CD4-positive, alpha-beta T cell (primary cell): ENCODE measurements around the gene GALNT10. TPM values are rescaled to one million over a fixed set of nuclear protein-coding genes. Genes with fewer than 3 reads are reported as not detected.

Experiments used
- ATAC-seq: fragments of 200-7000 bp; cut with Tn5 transposase; one replicate; pipeline ENCODE4 v1.10.0; 2022; ENCODE audit warnings: mild to moderate bottlenecking; ENCODE audit not compliant: poor library complexity
- CTCF ChIA-PET: fragments of 350-600 bp; sonication (Branson Sonifier 250); formaldehyde crosslinking; loops from one replicate; lab custom pipeline; 2021; ENCODE audit warnings: antibody characterized with exemption, inconsistent platforms; lab: Charles Lee
- POLR2A ChIA-PET: fragments of 350-600 bp; sonication (Branson Sonifier 250); formaldehyde crosslinking; loops from one replicate; lab custom pipeline; 2021; ENCODE audit warnings: antibody characterized with exemption, inconsistent platforms; lab: Charles Lee
- DNase-seq, 14 experiments: peaks; one replicate each; pipeline ENCODE4 v3.0.0-alpha.2; 2013 to 2020; ENCODE audit warnings: mixed read lengths in 2 of 14
- H3K27ac ChIP-seq, 2 donors: one replicate each; pipeline versions ENCODE4 v1.5.1 to v1.7.0; 2013; ENCODE audit warnings: low read length in 2 of 2, low read depth in 1 of 2, mild to moderate bottlenecking in 1 of 2
- H3K27me3 ChIP-seq, 2 experiments: 1 replicate in 1 of 2; 2 replicates in 1 of 2; pipeline versions ENCODE4 v1.6.1 to v1.7.0; 2013; ENCODE audit warnings: low read length in 2 of 2, control low read depth in 1 of 2, mild to moderate bottlenecking in 1 of 2, moderate library complexity in 1 of 2; ENCODE audit not compliant: insufficient read depth in 2 of 2, control insufficient read depth in 1 of 2
- H3K36me3 ChIP-seq: one replicate; pipeline ENCODE4 v1.6.1; 2013; ENCODE audit warnings: low read length, control low read depth; ENCODE audit not compliant: insufficient read depth
- H3K4me1 ChIP-seq: one replicate; pipeline ENCODE4 v1.6.1; 2013; ENCODE audit warnings: low read length, control low read depth; ENCODE audit not compliant: insufficient read depth
- H3K4me3 ChIP-seq: one replicate; pipeline ENCODE4 v1.5.1; 2013; ENCODE audit warnings: mild to moderate bottlenecking, low read length, moderate library complexity
- H3K9me3 ChIP-seq, 2 experiments: 1 replicate in 1 of 2; 2 replicates in 1 of 2; pipeline versions ENCODE4 v1.6.1 to v1.7.0; 2013; ENCODE audit warnings: low read length in 2 of 2, mild to moderate bottlenecking in 2 of 2, control low read depth in 1 of 2, moderate library complexity in 1 of 2; ENCODE audit not compliant: control insufficient read depth in 1 of 2, insufficient read depth in 1 of 2
- H3K27ac Mint-ChIP-seq: one replicate; pipeline ENCODE4 v1.8.0; 2020; ENCODE audit warnings: mixed read lengths
- H3K27me3 Mint-ChIP-seq: one replicate; pipeline ENCODE4 v1.8.0; 2021; ENCODE audit warnings: mixed read lengths
- H3K36me3 Mint-ChIP-seq: one replicate; pipeline ENCODE4 v1.8.0; 2021; ENCODE audit warnings: low read depth, mixed read lengths
- H3K4me1 Mint-ChIP-seq: one replicate; pipeline ENCODE4 v1.8.0; 2021; ENCODE audit warnings: low read depth, mixed read lengths
- H3K4me3 Mint-ChIP-seq: one replicate; pipeline ENCODE4 v1.8.0; 2020; ENCODE audit warnings: mild to moderate bottlenecking, mixed read lengths
- H3K9me3 Mint-ChIP-seq: one replicate; pipeline ENCODE4 v1.8.0; 2020; ENCODE audit warnings: mixed read lengths
- intact Hi-C, 2 experiments: fragments of 100-400 bp; cut with DNase I in 1 of 2; cut with micrococcal nuclease in 1 of 2; formaldehyde crosslinking; loops; one replicate each; pipeline versions ENCODE4 v1.15.1 to v1.9.0; 2023 to 2025; cut with DNase I, micrococcal nuclease
- total RNA-seq, 174 experiments: library from RNA in 2 of 174; stranded (reverse) in 2 of 174; gene quantifications; one replicate each; pipeline ENCODE4 v1.2.3 and lab custom pipeline; 2021 to 2026
- TF ChIP-seq, protein P1 (sequence below): fragments of 200-600 bp; IDR thresholded peaks from one replicate; pipeline ENCODE4 v1.8.0; 2022; ENCODE audit warnings: antibody characterized with exemption, mild to moderate bottlenecking

GALNT10 gene
- total RNA-seq, 2 experiments from 2014 or later: 21.7 to 23.0 TPM

DNA sequence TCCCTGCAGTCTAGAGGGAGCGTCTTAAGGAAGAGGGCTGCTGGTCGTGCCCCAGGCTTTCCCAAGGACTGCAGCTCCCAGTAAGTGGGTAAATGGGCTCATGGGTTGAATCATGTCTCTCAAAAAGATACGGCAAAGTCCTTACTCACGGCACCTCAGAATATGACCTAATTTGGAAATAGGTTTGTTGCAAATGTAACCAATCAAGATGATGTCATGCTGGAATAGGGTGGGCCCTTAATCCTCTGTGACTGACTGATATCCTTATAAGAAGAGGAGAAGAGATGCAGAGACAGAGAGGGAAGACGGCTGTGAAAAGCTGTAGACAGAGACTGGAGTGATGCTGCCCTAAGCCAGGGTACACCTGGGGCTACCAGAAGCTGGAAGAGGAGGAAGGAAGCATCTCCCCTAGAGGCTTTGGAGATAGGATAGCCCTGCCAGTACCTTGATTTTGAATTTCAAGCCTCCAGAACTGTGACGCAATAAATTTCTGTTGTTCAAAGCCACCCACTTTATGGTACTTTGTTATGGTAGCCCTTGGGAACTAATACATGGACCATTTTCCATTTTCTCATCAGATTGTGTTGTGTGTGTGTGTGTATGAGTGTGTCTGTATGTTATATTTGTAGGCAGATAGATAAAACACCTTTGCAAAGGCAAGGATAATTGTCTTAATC lies 15.0 kb downstream of the GALNT10 start:
- Histone ChIP-seq H3K4me3 (no peak overlapping the region), H3K36me3 (peaks cover 18% of the 10 kb centered on the region), H3K9me3 (peaks cover 0 to 5% of the 10 kb centered on the region in 2 experiments), H3K27me3 (no peaks in the 10 kb centered on the region), H3K27ac (no peak overlapping the region), H3K4me1 (peaks cover 26% of the 10 kb centered on the region)
- Mint-ChIP-seq H3K9me3 (no peaks in the 10 kb centered on the region), H3K27ac (no peak overlapping the region), H3K4me3 (no peak overlapping the region), H3K27me3 (no peaks in the 10 kb centered on the region), H3K36me3 (peaks cover 36% of the 10 kb centered on the region), H3K4me1 (peaks cover 50% of the 10 kb centered on the region)
- ATAC-seq (no peak), DNase-seq (no peak)
- POLR2A ChIA-PET: interaction anchor here (1.6 kb wide), 1 partner anchor 16 kb away, joined by 5 read pairs; the partner anchor contains the start of gene GALNT10
- intact Hi-C loops: no loop called here
- CTCF ChIA-PET: interaction anchor here (1.6 kb wide), 1 partner anchor 16 kb away, joined by 5 read pairs; no protein-coding TSS in a partner anchor
- TF ChIP-seq, protein P1, sequence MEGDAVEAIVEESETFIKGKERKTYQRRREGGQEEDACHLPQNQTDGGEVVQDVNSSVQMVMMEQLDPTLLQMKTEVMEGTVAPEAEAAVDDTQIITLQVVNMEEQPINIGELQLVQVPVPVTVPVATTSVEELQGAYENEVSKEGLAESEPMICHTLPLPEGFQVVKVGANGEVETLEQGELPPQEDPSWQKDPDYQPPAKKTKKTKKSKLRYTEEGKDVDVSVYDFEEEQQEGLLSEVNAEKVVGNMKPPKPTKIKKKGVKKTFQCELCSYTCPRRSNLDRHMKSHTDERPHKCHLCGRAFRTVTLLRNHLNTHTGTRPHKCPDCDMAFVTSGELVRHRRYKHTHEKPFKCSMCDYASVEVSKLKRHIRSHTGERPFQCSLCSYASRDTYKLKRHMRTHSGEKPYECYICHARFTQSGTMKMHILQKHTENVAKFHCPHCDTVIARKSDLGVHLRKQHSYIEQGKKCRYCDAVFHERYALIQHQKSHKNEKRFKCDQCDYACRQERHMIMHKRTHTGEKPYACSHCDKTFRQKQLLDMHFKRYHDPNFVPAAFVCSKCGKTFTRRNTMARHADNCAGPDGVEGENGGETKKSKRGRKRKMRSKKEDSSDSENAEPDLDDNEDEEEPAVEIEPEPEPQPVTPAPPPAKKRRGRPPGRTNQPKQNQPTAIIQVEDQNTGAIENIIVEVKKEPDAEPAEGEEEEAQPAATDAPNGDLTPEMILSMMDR: no peak

DNA sequence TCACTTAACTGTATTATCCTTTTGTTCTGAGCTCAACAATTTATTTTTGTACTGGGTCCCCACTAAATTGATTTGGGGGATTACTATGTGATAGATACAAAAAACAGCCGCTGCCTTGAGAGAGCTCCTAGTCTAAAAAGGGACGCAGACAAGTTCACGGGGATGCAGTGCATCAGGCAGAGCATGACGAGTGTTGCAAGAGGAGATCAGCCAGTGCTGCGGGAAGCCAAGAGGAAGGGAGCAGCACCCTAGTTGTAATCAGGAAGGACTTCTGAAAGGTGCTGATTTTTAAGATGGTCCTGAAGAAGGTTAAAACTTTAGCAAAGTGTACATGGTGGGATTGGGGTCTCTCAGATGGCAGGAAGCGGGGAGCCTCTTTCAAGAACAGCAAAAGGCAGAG lies 15.8 kb downstream of the GALNT10 start:
- peaks cover 0 to 5% of the 10 kb centered on the region in 2 experiments for H3K9me3 ChIP-seq
- CTCF ChIA-PET: interaction anchor here (1.6 kb wide), 1 partner anchor 17 kb away, joined by 5 read pairs; no protein-coding TSS in a partner anchor
- Mint-ChIP-seq H3K27me3 (no peaks in the 10 kb centered on the region), H3K27ac (no peak overlapping the region), H3K4me1 (peaks cover 49% of the 10 kb centered on the region), H3K4me3 (no peak overlapping the region), H3K36me3 (peaks cover 38% of the 10 kb centered on the region), H3K9me3 (no peaks in the 10 kb centered on the region)
- H3K27ac ChIP-seq: no peak overlapping the region
- peaks cover 18% of the 10 kb centered on the region for H3K36me3 ChIP-seq
- ATAC-seq: no peak
- peaks cover 23% of the 10 kb centered on the region for H3K4me1 ChIP-seq
- no peak overlapping the region for H3K4me3 ChIP-seq
- DNase-seq: no peak
- H3K27me3 ChIP-seq: no peaks in the 10 kb centered on the region
- intact Hi-C loops: no loop called here
- POLR2A ChIA-PET: interaction anchor here (1.6 kb wide), 1 partner anchor 17 kb away, joined by 5 read pairs; the partner anchor contains the start of gene GALNT10
- TF ChIP-seq, protein P1: no peak

DNA sequence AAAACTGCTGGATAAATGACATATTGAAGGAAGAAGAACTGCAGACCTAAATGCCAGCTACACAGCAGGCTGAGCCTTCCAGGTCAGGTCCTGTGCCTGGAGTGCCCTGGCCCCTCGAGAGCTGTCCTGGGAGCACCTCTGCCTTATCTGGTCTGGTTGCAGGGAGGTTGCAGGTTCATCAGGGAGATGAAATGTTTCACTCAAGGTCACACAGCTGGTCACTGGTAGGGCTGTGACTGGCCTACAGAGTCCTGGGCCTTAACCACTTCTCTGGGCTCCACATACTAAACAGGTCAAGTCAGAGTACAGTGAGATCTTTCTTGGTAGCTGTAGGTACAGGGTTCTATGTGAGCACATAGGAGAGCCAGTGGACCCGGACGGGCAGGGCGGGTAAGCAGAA lies 16.7 kb downstream of the GALNT10 start:
- H3K27me3 Mint-ChIP-seq: no peaks in the 10 kb centered on the region
- no peak overlapping the region for H3K27ac Mint-ChIP-seq
- H3K9me3 Mint-ChIP-seq: no peaks in the 10 kb centered on the region
- Histone ChIP-seq H3K9me3 (peaks cover 0 to 5% of the 10 kb centered on the region in 2 experiments), H3K4me1 (peaks cover 16% of the 10 kb centered on the region), H3K4me3 (no peak overlapping the region), H3K27me3 (no peaks in the 10 kb centered on the region), H3K27ac (no peak overlapping the region), H3K36me3 (peaks cover 18% of the 10 kb centered on the region)
- peaks cover 45% of the 10 kb centered on the region for H3K4me1 Mint-ChIP-seq
- CTCF ChIA-PET: no interaction called here
- peaks cover 46% of the 10 kb centered on the region for H3K36me3 Mint-ChIP-seq
- H3K4me3 Mint-ChIP-seq: no peak overlapping the region
- TF ChIP-seq, protein P1: no peak
- DNase-seq: no peak
- ATAC-seq: no peak
- intact Hi-C loops: no loop called here
- POLR2A ChIA-PET: interaction anchor here (1.1 kb wide), 1 partner anchor 14 kb away, joined by 3 read pairs; no protein-coding TSS in a partner anchor
